Endothelial cell of umbilical vein (primary cell): ENCODE results near the gene AADAT. TPM values are rescaled to one million over a fixed set of nuclear protein-coding genes. Genes with fewer than 3 reads are reported as not detected.

ENCODE experiments used
- BruUV-seq: library from RNA; stranded (reverse); fragments of 400-500 nt; replicated peaks from 2 replicates; lab custom pipeline; 2021; lab: Mats Ljungman, UMichigan
- CTCF ChIA-PET: fragments of 300-600, 350-600 bp; sonication (Branson Sonifier 250); formaldehyde crosslinking; loops from one replicate; lab custom pipeline; 2021; ENCODE audit warnings: antibody characterized with exemption, inconsistent platforms; lab: Charles Lee
- POLR2A ChIA-PET: fragments of 300-600, 350-600 bp; sonication (Branson Sonifier 250); formaldehyde crosslinking; loops from one replicate; lab custom pipeline; 2021; ENCODE audit warnings: antibody characterized with exemption, inconsistent platforms; lab: Charles Lee
- DNase-seq: peaks from one replicate; pipeline ENCODE4 v3.0.0-alpha.2; 2011; ENCODE audit warnings: low read depth, low spot score
- FAIRE-seq: peaks from 2 replicates; lab custom pipeline; 2011; peaks lifted over from hg19 to GRCh38; lab: Jason Lieb, UNC
- H2AFZ ChIP-seq: 2 replicates; pipeline ENCODE4 v1.6.0; 2012; ENCODE audit warnings: low read depth, low read length, control low read depth, inconsistent platforms
- H3K27ac ChIP-seq: 2 replicates; pipeline ENCODE4 v1.5.1; 2011; ENCODE audit warnings: low read depth, mild to moderate bottlenecking, control low read depth, low read length, moderate library complexity; ENCODE audit not compliant: insufficient read depth
- H3K27me3 ChIP-seq, 2 experiments: 2 replicates each; pipeline versions ENCODE4 v1.6.0 to v1.6.1; 2011; ENCODE audit warnings: low read length in 2 of 2, mixed read lengths in 1 of 2; ENCODE audit not compliant: control insufficient read depth in 2 of 2, insufficient read depth in 2 of 2
- H3K36me3 ChIP-seq, 2 experiments: 2 replicates in 1 of 2; 3 replicates in 1 of 2; pipeline ENCODE4 v1.5.1; 2011; ENCODE audit warnings: low read length in 2 of 2, mild to moderate bottlenecking in 1 of 2, moderate library complexity in 1 of 2; ENCODE audit not compliant: control insufficient read depth in 2 of 2, insufficient read depth in 2 of 2; ENCODE audit errors: extremely low read depth in 1 of 2
- H3K4me1 ChIP-seq: 3 replicates; pipeline ENCODE4 v1.5.1; 2011; ENCODE audit warnings: mild to moderate bottlenecking, low read length; ENCODE audit not compliant: control insufficient read depth, insufficient read depth; ENCODE audit errors: extremely low read depth
- H3K4me2 ChIP-seq: 2 replicates; pipeline ENCODE4 v1.6.1; 2011; ENCODE audit warnings: low read length, control low read depth, mixed read lengths; ENCODE audit not compliant: insufficient read depth
- H3K4me3 ChIP-seq, 3 experiments: fragments of 200-600 bp in 1 of 3; sonication (generic), shearing (Covaris generic) in 1 of 3; replicated peaks in 1 of 3; 2 replicates each; pipeline ENCODE4 v1.5.1; 2011 to 2016; ENCODE audit warnings: control low read depth in 3 of 3, low read length in 3 of 3, mild to moderate bottlenecking in 2 of 3, inconsistent platforms in 1 of 3, low read depth in 1 of 3, moderate library complexity in 1 of 3; ENCODE audit not compliant: insufficient read depth in 1 of 3
- H3K79me2 ChIP-seq: 2 replicates; pipeline ENCODE4 v1.6.0; 2012; ENCODE audit warnings: low read length, inconsistent platforms; ENCODE audit not compliant: control insufficient read depth, insufficient read depth
- H3K9ac ChIP-seq: replicated peaks from 2 replicates; pipeline ENCODE3; 2011; ENCODE audit warnings: low read length, control low read depth; ENCODE audit not compliant: insufficient read depth; ENCODE audit errors: extremely low read depth
- H3K9me1 ChIP-seq: replicated peaks from 3 replicates; pipeline ENCODE4 v1.6.0; 2011; ENCODE audit warnings: mild to moderate bottlenecking, low read length; ENCODE audit not compliant: control insufficient read depth, insufficient read depth; ENCODE audit errors: extremely low read depth
- H3K9me3 ChIP-seq: replicated peaks from 2 replicates; pipeline ENCODE4 v1.5.1; 2012; ENCODE audit warnings: low read length, inconsistent platforms; ENCODE audit not compliant: control insufficient read depth, insufficient read depth
- H4K20me1 ChIP-seq: replicated peaks from 2 replicates; pipeline ENCODE3; 2011; ENCODE audit warnings: mild to moderate bottlenecking, low read length; ENCODE audit not compliant: control insufficient read depth, insufficient read depth; ENCODE audit errors: extremely low read depth
- EZH2 ChIP-seq: IDR thresholded peaks from 2 replicates; pipeline ENCODE4 v1.6.1; 2012; ENCODE audit warnings: borderline replicate concordance, low read depth, mild to moderate bottlenecking, moderate library complexity, low read length, inconsistent platforms; ENCODE audit not compliant: severe bottlenecking
- FOS ChIP-seq: IDR thresholded peaks from 2 replicates; pipeline ENCODE4 v1.6.1; 2011; ENCODE audit warnings: mild to moderate bottlenecking, low read length, moderate library complexity, borderline replicate concordance; ENCODE audit not compliant: insufficient read depth
- GATA2 ChIP-seq: IDR thresholded peaks from 2 replicates; pipeline ENCODE4 v1.7.0; 2011; ENCODE audit warnings: low read depth, mild to moderate bottlenecking, moderate library complexity, mixed read lengths, low read length; ENCODE audit not compliant: insufficient read length, insufficient read depth
- JUN ChIP-seq: IDR thresholded peaks from 2 replicates; pipeline ENCODE4 v1.6.1; 2011; ENCODE audit warnings: borderline replicate concordance, low read depth; ENCODE audit not compliant: insufficient read length, insufficient read depth
- MYC ChIP-seq: IDR thresholded peaks from one replicate; pipeline ENCODE4 v1.6.1; 2011; ENCODE audit warnings: mild to moderate bottlenecking, low read depth, low read length
- POLR2A ChIP-seq: IDR thresholded peaks from 2 replicates; pipeline ENCODE4 v1.6.1; 2012; ENCODE audit warnings: low read depth, mild to moderate bottlenecking, control low read depth, low read length
- POLR2AphosphoS5 ChIP-seq: IDR thresholded peaks from 2 replicates; pipeline ENCODE4 v1.6.1; 2012; ENCODE audit warnings: low read depth, mild to moderate bottlenecking, control low read depth, low read length, moderate library complexity; ENCODE audit not compliant: insufficient read depth
- dilution Hi-C: fragments of 300-500 bp; cut with MboI; formaldehyde crosslinking; loops from one replicate; pipeline ENCODE4 v1.15.0; 2019; ENCODE audit warnings: low sequenced_read_pairs; ENCODE audit not compliant: extremely low pct_ligation_motif_present
- intact Hi-C: fragments of 100-400 bp; cut with micrococcal nuclease; formaldehyde crosslinking; loops from one replicate; pipeline ENCODE4 v1.10.0; 2022
- polyA plus RNA-seq, 4 experiments: library from polyadenylated mRNA; depleted of rRNA in 3 of 4; stranded (reverse) in 3 of 4; unstranded in 1 of 4; fragments of >200 nt; gene quantifications; 2 replicates each; pipeline versions ENCODE4 v1.2.1 to v1.2.3, GENCODE V29; 2011 to 2012; ENCODE audit warnings: missing spikeins in 1 of 4
- total RNA-seq: library from RNA; stranded (reverse); gene quantifications from 2 replicates; pipeline ENCODE4 v1.2.3, GENCODE V29; 2021
- TF ChIP-seq, protein P1 (sequence below): IDR thresholded peaks from 2 replicates; pipeline ENCODE4 v1.6.1; 2011; ENCODE audit not compliant: insufficient read depth, insufficient read length
- TF ChIP-seq, protein P2 (sequence below), 2 donors: IDR thresholded peaks; 1 replicate in 1 of 2; 2 replicates in 1 of 2; pipeline ENCODE4 v1.5.1; 2011; ENCODE audit warnings: low read length in 2 of 2, mild to moderate bottlenecking in 2 of 2, moderate library complexity in 2 of 2, control low read depth in 1 of 2, inconsistent platforms in 1 of 2, low read depth in 1 of 2; ENCODE audit not compliant: insufficient read depth in 1 of 2; ENCODE audit errors: extremely low read depth in 1 of 2

Gene AADAT
- total and polyA plus RNA-seq, 2 donors (not counting 3 experiments of a cell fraction or from before 2014, with no cell fraction given), result 1.8 to 2.5 TPM

DNA sequence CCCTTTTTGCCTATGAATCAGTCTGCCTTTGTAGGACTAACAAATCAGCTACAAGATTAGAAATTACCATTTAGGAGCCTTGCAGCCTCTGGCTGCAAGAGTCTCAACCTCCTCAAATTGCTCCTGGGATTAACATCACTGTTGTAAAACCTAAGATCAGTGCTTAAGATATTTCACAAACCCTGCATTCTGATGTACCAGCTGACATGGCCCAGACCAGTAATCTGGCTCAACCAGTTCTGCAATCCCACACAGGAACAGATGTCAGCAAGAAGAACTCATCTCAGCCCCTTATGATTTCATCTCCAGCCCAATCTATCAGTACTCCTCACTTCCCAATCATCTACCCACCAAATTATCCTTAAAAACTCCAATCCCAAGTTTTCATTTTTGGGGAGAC lies 32.5 kb upstream of the AADAT start:
- no peak for TF ChIP-seq JUN
- TF ChIP-seq POLR2A, result no peak
- TF ChIP-seq, protein P1, sequence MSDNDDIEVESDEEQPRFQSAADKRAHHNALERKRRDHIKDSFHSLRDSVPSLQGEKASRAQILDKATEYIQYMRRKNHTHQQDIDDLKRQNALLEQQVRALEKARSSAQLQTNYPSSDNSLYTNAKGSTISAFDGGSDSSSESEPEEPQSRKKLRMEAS, result no peak
- no peak for TF ChIP-seq EZH2
- TF ChIP-seq, protein P2, sequence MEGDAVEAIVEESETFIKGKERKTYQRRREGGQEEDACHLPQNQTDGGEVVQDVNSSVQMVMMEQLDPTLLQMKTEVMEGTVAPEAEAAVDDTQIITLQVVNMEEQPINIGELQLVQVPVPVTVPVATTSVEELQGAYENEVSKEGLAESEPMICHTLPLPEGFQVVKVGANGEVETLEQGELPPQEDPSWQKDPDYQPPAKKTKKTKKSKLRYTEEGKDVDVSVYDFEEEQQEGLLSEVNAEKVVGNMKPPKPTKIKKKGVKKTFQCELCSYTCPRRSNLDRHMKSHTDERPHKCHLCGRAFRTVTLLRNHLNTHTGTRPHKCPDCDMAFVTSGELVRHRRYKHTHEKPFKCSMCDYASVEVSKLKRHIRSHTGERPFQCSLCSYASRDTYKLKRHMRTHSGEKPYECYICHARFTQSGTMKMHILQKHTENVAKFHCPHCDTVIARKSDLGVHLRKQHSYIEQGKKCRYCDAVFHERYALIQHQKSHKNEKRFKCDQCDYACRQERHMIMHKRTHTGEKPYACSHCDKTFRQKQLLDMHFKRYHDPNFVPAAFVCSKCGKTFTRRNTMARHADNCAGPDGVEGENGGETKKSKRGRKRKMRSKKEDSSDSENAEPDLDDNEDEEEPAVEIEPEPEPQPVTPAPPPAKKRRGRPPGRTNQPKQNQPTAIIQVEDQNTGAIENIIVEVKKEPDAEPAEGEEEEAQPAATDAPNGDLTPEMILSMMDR (IDR thresholded peaks at IDR 0.05; ENCODE audit: extremely low read depth in 1 of 2, insufficient read depth in 1 of 2, low read depth in 1 of 2, low read length in 2 of 2), result no peak
- no peak for TF ChIP-seq POLR2AphosphoS5
- H3K9me3 ChIP-seq, result no peaks in the 10 kb centered on the region
- H3K4me3 ChIP-seq, result no peak overlapping the region
- no peak overlapping the region for H3K4me2 ChIP-seq
- ChIA-PET CTCF (no interaction called here), POLR2A (no interaction called here)
- no peaks in the 10 kb centered on the region for H3K79me2 ChIP-seq
- no peaks in the 10 kb centered on the region for H4K20me1 ChIP-seq
- no TSS peak for BruUV-seq
- no peaks in the 10 kb centered on the region for H3K36me3 ChIP-seq
- H3K9me1 ChIP-seq, result no peaks in the 10 kb centered on the region
- FAIRE-seq (no peak), DNase-seq (no peak)
- H3K9ac ChIP-seq, result no peak overlapping the region
- H3K27me3 ChIP-seq, result no peaks in the 10 kb centered on the region
- dilution Hi-C loops, result no loop called here
- intact Hi-C loops, result no loop called here
- H3K27ac ChIP-seq, result no peak overlapping the region
- H3K4me1 ChIP-seq, result no peaks in the 10 kb centered on the region
- H2AFZ ChIP-seq, result no peak overlapping the region

DNA sequence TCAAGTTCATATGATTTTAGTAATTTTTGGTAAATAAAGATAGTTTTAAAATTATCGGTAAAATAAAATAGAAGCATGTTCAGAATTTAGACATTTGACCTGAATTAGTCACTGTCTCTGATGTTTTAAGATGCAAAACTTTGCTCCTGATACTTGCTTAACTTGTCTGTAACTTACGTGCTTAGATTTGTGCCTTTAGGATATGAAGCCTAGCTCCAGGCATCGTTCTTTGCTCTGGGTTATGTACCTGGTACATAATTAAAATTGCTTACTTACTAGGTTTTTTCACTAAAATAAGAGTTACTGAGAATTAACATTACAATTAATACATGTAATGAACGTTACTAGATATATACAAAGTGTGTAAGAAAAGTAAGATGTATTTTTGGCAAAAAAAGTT lies 24.9 kb upstream of the AADAT start:
- DNase-seq (no peak), FAIRE-seq (no peak)
- no peak overlapping the region for H3K4me2 ChIP-seq
- ChIA-PET CTCF (no interaction called here), POLR2A (no interaction called here)
- BruUV-seq, result no TSS peak
- H3K27me3 ChIP-seq, result no peaks in the 10 kb centered on the region
- no peaks in the 10 kb centered on the region for H3K36me3 ChIP-seq
- intact Hi-C loops (no loop called here), dilution Hi-C loops (no loop called here)
- H3K4me1 ChIP-seq, result no peaks in the 10 kb centered on the region
- no peak overlapping the region for H2AFZ ChIP-seq
- H3K9ac ChIP-seq, result no peak overlapping the region
- H3K27ac ChIP-seq, result no peak overlapping the region
- H3K79me2 ChIP-seq, result no peaks in the 10 kb centered on the region
- TF ChIP-seq JUN (no peak), FOS (no peak), MYC (no peak), GATA2 (no peak), POLR2A (no peak), EZH2 (no peak)
- TF ChIP-seq, protein P2 (IDR thresholded peaks at IDR 0.05; ENCODE audit: extremely low read depth in 1 of 2, insufficient read depth in 1 of 2, low read depth in 1 of 2, low read length in 2 of 2), result no peak
- TF ChIP-seq, protein P1, result no peak
- no peaks in the 10 kb centered on the region for H3K9me1 ChIP-seq
- H3K4me3 ChIP-seq, result no peak overlapping the region
- H3K9me3 ChIP-seq, result no peaks in the 10 kb centered on the region
- H4K20me1 ChIP-seq, result no peaks in the 10 kb centered on the region
